ENCODE measurements around the gene THOP1.

THOP1 gene

GRCh38 chr19:2761876-2762782 is 23.2 kb upstream of the THOP1 start:
- in situ Hi-C loops (cut with MboI; ENCODE audit: low sequenced_read_pairs) = no loop called here

- in situ Hi-C loops (cut with MboI; ENCODE audit: low sequenced_read_pairs) = no loop called here
Measured at GRCh38 chr19:2762783-2763496, 22.4 kb upstream of the THOP1 start.

- in situ Hi-C loops (cut with MboI; ENCODE audit: low sequenced_read_pairs) = no loop called here
Measured at GRCh38 chr19:2763687-2764086, 21.6 kb upstream of the THOP1 start.

- in situ Hi-C loops (cut with MboI; ENCODE audit: low sequenced_read_pairs) = no loop called here
Measured at GRCh38 chr19:2764945-2765344, 20.4 kb upstream of the THOP1 start.

GRCh38 chr19:2765376-2765775 is 19.9 kb upstream of the THOP1 start:
- in situ Hi-C loops (cut with MboI; ENCODE audit: low sequenced_read_pairs) = no loop called here

GRCh38 chr19:2766594-2767372 is 18.5 kb upstream of the THOP1 start:
- in situ Hi-C loops (cut with MboI; ENCODE audit: low sequenced_read_pairs) = no loop called here

GRCh38 chr19:2767688-2768087 is 17.6 kb upstream of the THOP1 start:
- in situ Hi-C loops (cut with MboI; ENCODE audit: low sequenced_read_pairs) = no loop called here

- in situ Hi-C loops (cut with MboI; ENCODE audit: low sequenced_read_pairs) = no loop called here
Measured at GRCh38 chr19:2768365-2769132, 16.8 kb upstream of the THOP1 start.

- in situ Hi-C loops (cut with MboI; ENCODE audit: low sequenced_read_pairs) = no loop called here
Measured at GRCh38 chr19:2769218-2769617, 16.1 kb upstream of the THOP1 start.

GRCh38 chr19:2770055-2771013 is 15.0 kb upstream of the THOP1 start:
- in situ Hi-C loops (cut with MboI; ENCODE audit: low sequenced_read_pairs) = no loop called here

GRCh38 chr19:2771786-2772674 is 13.3 kb upstream of the THOP1 start:
- in situ Hi-C loops (cut with MboI; ENCODE audit: low sequenced_read_pairs) = no loop called here

- in situ Hi-C loops (cut with MboI; ENCODE audit: low sequenced_read_pairs) = no loop called here
Measured at GRCh38 chr19:2774083-2774679, 11.1 kb upstream of the THOP1 start.

GRCh38 chr19:2774953-2775555 is 10.2 kb upstream of the THOP1 start:
- in situ Hi-C loops (cut with MboI; ENCODE audit: low sequenced_read_pairs) = no loop called here

GRCh38 chr19:2775556-2776430 is 9.5 kb upstream of the THOP1 start:
- in situ Hi-C loops (cut with MboI; ENCODE audit: low sequenced_read_pairs) = no loop called here

- in situ Hi-C loops (cut with MboI; ENCODE audit: low sequenced_read_pairs) = no loop called here
Measured at GRCh38 chr19:2777952-2778683, 7.2 kb upstream of the THOP1 start.

- in situ Hi-C loops (cut with MboI; ENCODE audit: low sequenced_read_pairs) = no loop called here
Measured at GRCh38 chr19:2779121-2779740, 6.1 kb upstream of the THOP1 start.

All from HL-60/S4 treated with phorbol 12-myristate 13-acetate at 8.2 ng/mL for 4 days and 3 days (cell line).